Esophagus squamous epithelium (tissue), 4 donors: Measurements from ENCODE around the gene PRKCZ.

Experiments used
- CTCF ChIP-seq, 6 experiments: fragments of 450-650 bp in 4 of 6; fragments of 200-600 bp in 2 of 6; sonication (generic) in 2 of 6; IDR thresholded peaks; one replicate each; pipeline ENCODE4 v1.5.1; 2016 to 2019; ENCODE audit warnings: antibody characterized with exemption in 6 of 6, mild to moderate bottlenecking in 4 of 6, moderate library complexity in 4 of 6
- POLR2A ChIP-seq, 4 donors: fragments of 450-650 bp; IDR thresholded peaks; one replicate each; pipeline ENCODE4 v1.6.1; 2017; ENCODE audit warnings: antibody characterized with exemption in 4 of 4, mild to moderate bottlenecking in 4 of 4, moderate library complexity in 3 of 4

GRCh38 chr1:2192031-2192995 is 142.1 kb downstream of the PRKCZ start:
- no peak for TF ChIP-seq CTCF (IDR thresholded peaks at IDR 0.05)
- no peak for TF ChIP-seq POLR2A (IDR thresholded peaks at IDR 0.05)
